Astrocyte (in vitro differentiated cells and primary cell): ENCODE data around the gene MGP.

Source experiments
- EZH2 ChIP-seq: IDR thresholded peaks from 2 replicates; pipeline ENCODE4 v1.6.1; 2012; ENCODE audit warnings: mild to moderate bottlenecking, low read length, inconsistent platforms; ENCODE audit not compliant: insufficient read depth
- TF ChIP-seq, protein P1 (sequence below): IDR thresholded peaks from 2 replicates; pipeline ENCODE4 v1.5.1; 2011; ENCODE audit warnings: low read depth, mild to moderate bottlenecking, inconsistent platforms, low read length, moderate library complexity; ENCODE audit not compliant: insufficient read depth

DNA sequence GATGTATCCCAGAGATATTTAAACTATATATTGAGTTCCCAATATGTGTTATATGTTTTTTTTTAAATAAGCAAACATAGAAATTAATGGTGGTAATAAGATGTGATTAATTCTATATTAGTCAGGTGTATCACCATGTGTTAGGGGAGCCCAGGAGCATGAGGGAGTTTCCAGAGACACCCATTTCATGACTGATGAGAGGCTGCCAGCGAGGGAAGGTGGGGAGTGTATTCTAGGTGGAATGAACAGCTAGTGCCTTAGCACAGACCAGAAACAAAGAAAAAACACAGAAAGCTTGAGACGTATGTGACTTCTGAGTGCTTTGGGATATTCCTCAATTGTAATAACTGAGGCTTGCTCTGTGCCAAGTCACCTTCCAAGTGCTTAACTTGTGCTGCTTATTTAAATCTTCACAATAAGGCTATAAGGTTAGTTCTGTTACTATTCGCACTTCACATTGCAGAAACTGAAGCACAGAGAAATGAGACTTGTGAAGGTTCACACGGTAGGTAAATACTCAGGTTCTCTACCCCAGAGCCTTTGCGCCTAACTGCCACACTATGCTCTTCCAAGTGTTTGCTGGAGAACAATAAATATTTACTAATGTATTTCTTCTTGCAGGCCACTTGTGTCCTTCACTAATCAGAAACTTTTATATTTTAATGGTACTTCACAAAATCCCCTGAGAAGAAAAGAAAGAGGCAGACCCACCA, 17.9 kb upstream of the MGP start:
- TF ChIP-seq, protein P1, sequence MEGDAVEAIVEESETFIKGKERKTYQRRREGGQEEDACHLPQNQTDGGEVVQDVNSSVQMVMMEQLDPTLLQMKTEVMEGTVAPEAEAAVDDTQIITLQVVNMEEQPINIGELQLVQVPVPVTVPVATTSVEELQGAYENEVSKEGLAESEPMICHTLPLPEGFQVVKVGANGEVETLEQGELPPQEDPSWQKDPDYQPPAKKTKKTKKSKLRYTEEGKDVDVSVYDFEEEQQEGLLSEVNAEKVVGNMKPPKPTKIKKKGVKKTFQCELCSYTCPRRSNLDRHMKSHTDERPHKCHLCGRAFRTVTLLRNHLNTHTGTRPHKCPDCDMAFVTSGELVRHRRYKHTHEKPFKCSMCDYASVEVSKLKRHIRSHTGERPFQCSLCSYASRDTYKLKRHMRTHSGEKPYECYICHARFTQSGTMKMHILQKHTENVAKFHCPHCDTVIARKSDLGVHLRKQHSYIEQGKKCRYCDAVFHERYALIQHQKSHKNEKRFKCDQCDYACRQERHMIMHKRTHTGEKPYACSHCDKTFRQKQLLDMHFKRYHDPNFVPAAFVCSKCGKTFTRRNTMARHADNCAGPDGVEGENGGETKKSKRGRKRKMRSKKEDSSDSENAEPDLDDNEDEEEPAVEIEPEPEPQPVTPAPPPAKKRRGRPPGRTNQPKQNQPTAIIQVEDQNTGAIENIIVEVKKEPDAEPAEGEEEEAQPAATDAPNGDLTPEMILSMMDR: no peak
- TF ChIP-seq EZH2: no peak
